Measurements from ENCODE around the gene ADGRG4. TPM values are rescaled to one million over a fixed set of nuclear protein-coding genes. Genes with fewer than 3 reads are reported as not detected.

Gene ADGRG4
- polyA plus RNA-seq, 3 donors = not detected

GRCh38 chrX:136262243-136262642 lies 38.5 kb upstream of the ADGRG4 start:
- no peak for DNase-seq
- Histone ChIP-seq H3K36me3 (replicated peaks in 1 of 2; ENCODE audit: control insufficient read depth in 1 of 2, insufficient read depth in 2 of 2, low read length in 2 of 2) (no peaks in the 10 kb centered on the region), H4K20me1 (ENCODE audit: insufficient read depth, low read length) (no peaks in the 10 kb centered on the region), H3K27me3 (ENCODE audit: control insufficient read depth in 2 of 2, insufficient read depth in 2 of 2, low read length in 2 of 2) (no peaks in the 10 kb centered on the region), H3K79me2 (ENCODE audit: insufficient read depth, low read length) (no peaks in the 10 kb centered on the region), H2AFZ (ENCODE audit: insufficient read depth, low read depth, low read length, poor library complexity, severe bottlenecking) (no peak overlapping the region), H3K4me3 (replicated peaks in 1 of 3; ENCODE audit: low read depth in 2 of 3, low read length in 3 of 3) (no peak overlapping the region), H3K27ac (ENCODE audit: low read depth in 1 of 2, low read length in 2 of 2) (no peak overlapping the region), H3K4me2 (replicated peaks; ENCODE audit: extremely low read depth, low read length, poor library complexity, severe bottlenecking) (no peak overlapping the region), H3K9ac (ENCODE audit: insufficient read depth, low read length, poor library complexity, severe bottlenecking) (no peak overlapping the region), H3K4me1 (ENCODE audit: control insufficient read depth in 1 of 2, insufficient read depth in 2 of 2, low read length in 2 of 2) (no peaks in the 10 kb centered on the region), H3K9me3 (replicated peaks in 1 of 2; ENCODE audit: control insufficient read depth in 1 of 2, insufficient read depth in 1 of 2, low read length in 2 of 2) (no peaks in the 10 kb centered on the region)
- peaks cover 0 to 10% (median 1%) of the 10 kb centered on the region in 3 donors for H3K27me3 Mint-ChIP-seq (ENCODE audit: low read depth in 3 of 3)
- H3K4me1 Mint-ChIP-seq = peaks cover 6% of the 10 kb centered on the region
- TF ChIP-seq, protein P1, sequence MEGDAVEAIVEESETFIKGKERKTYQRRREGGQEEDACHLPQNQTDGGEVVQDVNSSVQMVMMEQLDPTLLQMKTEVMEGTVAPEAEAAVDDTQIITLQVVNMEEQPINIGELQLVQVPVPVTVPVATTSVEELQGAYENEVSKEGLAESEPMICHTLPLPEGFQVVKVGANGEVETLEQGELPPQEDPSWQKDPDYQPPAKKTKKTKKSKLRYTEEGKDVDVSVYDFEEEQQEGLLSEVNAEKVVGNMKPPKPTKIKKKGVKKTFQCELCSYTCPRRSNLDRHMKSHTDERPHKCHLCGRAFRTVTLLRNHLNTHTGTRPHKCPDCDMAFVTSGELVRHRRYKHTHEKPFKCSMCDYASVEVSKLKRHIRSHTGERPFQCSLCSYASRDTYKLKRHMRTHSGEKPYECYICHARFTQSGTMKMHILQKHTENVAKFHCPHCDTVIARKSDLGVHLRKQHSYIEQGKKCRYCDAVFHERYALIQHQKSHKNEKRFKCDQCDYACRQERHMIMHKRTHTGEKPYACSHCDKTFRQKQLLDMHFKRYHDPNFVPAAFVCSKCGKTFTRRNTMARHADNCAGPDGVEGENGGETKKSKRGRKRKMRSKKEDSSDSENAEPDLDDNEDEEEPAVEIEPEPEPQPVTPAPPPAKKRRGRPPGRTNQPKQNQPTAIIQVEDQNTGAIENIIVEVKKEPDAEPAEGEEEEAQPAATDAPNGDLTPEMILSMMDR (IDR thresholded peaks at IDR 0.05) = no peak
- peaks cover 0 to 3% (median 0%) of the 10 kb centered on the region in 7 donors for H3K9me3 Mint-ChIP-seq
- no peak overlapping the region for H3K4me3 Mint-ChIP-seq
- H3K27ac Mint-ChIP-seq = no peak overlapping the region
- intact Hi-C loops (cut with micrococcal nuclease) = no loop called here
- no peaks in the 10 kb centered on the region for H3K36me3 Mint-ChIP-seq
- no CpG with 5 or more reads among the region's 5 CpGs for WGBS (ENCODE audit: insufficient coverage)

DNA sequence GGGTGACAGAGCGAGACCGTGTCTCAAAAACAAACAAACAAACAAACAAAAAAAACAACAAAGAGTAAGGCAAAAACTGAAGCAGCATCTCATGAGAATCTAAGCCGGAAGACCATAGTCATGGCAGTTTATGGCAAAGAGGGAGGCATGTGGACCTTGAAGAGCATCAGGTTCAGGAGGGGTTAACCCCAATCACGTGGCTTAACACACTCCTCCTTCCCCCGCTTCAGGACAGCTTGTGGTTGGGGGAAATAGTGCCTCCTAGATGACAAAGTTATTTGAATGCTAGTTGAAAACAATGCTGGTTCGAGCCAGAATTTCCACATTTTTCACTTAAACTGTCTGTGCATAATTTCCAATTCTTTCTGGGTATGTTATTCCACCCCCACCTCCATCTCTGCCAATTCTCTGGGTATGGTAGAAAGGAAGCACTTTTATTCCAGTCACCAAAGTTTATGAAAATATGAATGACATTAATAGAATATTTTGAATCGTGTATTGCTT lies 37.9 kb upstream of the ADGRG4 start:
- TF ChIP-seq, protein P1 (IDR thresholded peaks at IDR 0.05) = no peak
- H3K27me3 Mint-ChIP-seq (ENCODE audit: low read depth in 3 of 3) = peaks cover 0 to 10% (median 1%) of the 10 kb centered on the region in 3 donors

More for the DNA sequence above, 37.9 kb upstream of the ADGRG4 start:
- Histone ChIP-seq H3K27me3 (ENCODE audit: control insufficient read depth in 2 of 2, insufficient read depth in 2 of 2, low read length in 2 of 2) (no peaks in the 10 kb centered on the region), H2AFZ (ENCODE audit: insufficient read depth, low read depth, low read length, poor library complexity, severe bottlenecking) (no peak overlapping the region), H4K20me1 (ENCODE audit: insufficient read depth, low read length) (no peaks in the 10 kb centered on the region), H3K9ac (ENCODE audit: insufficient read depth, low read length, poor library complexity, severe bottlenecking) (no peak overlapping the region), H3K4me2 (replicated peaks; ENCODE audit: extremely low read depth, low read length, poor library complexity, severe bottlenecking) (no peak overlapping the region), H3K27ac (ENCODE audit: low read depth in 1 of 2, low read length in 2 of 2) (no peak overlapping the region), H3K9me3 (replicated peaks in 1 of 2; ENCODE audit: control insufficient read depth in 1 of 2, insufficient read depth in 1 of 2, low read length in 2 of 2) (no peaks in the 10 kb centered on the region), H3K79me2 (ENCODE audit: insufficient read depth, low read length) (no peaks in the 10 kb centered on the region), H3K4me1 (ENCODE audit: control insufficient read depth in 1 of 2, insufficient read depth in 2 of 2, low read length in 2 of 2) (no peaks in the 10 kb centered on the region), H3K4me3 (replicated peaks in 1 of 3; ENCODE audit: low read depth in 2 of 3, low read length in 3 of 3) (no peak overlapping the region), H3K36me3 (replicated peaks in 1 of 2; ENCODE audit: control insufficient read depth in 1 of 2, insufficient read depth in 2 of 2, low read length in 2 of 2) (no peaks in the 10 kb centered on the region)
- Mint-ChIP-seq H3K27ac (no peak overlapping the region), H3K9me3 (peaks cover 0 to 3% (median 0%) of the 10 kb centered on the region in 7 donors), H3K4me1 (peaks cover 6% of the 10 kb centered on the region), H3K36me3 (no peaks in the 10 kb centered on the region), H3K4me3 (no peak overlapping the region)
- intact Hi-C loops (cut with micrococcal nuclease) = no loop called here
- DNase-seq = no peak
- WGBS (ENCODE audit: insufficient coverage) = no CpG with 5 or more reads among the region's 7 CpGs
